Medulla oblongata (tissue), 1 donor: ENCODE data around the gene HS3ST4.

Experiments used
- DNase-seq: peaks from one replicate; pipeline ENCODE4 v3.0.0-alpha.2; 2015; ENCODE audit errors: extremely low spot score

Gene HS3ST4

GRCh38 chr16:25894093-25894492 is 202.3 kb downstream of the HS3ST4 start:
- DNase-seq, result no peak

- no peak for DNase-seq
Observed at GRCh38 chr16:25895380-25895779, 203.6 kb downstream of the HS3ST4 start.

GRCh38 chr16:25896411-25896810 is 204.7 kb downstream of the HS3ST4 start:
- DNase-seq, result no peak

DNA sequence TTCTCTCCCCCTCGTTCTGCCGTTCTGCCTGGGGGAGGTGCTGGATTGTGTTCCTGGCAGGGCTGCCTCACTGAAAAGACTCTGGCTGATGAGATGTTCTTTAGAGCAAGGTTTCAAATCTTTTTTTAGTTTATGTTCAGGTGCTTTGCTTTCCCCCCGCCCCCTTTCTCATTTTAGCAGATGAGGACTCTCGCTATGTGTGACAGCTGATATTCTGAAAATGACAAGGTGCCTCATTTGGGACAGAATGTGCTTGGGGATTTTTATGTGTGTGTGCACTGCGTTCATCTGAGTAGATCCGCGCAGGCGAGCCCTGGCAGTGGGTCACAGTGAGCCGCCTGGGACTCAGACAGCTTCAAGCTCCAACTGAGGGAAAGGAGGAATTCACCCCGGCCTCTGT is 205.9 kb downstream of the HS3ST4 start:
- no peak for DNase-seq

DNA sequence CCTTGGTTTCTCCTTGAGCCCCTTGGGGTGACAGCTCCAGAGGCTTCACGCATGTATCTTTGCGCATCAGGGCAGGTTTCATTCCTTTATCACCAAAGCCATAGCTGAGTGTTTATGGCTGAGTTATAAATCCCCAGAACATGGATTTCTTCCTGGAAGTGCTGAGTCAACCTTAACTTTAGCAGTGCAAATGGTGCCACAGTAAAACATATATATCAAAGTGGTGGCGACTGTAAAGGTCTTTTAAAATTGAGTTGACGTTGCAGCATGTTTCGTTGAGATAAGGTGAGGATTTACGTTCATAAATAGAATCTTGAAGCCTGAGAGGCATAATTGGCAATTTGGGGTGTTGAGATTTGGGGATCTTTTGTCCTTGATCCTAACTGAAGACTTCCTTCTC is 214.1 kb downstream of the HS3ST4 start:
- DNase-seq, result no peak

DNA sequence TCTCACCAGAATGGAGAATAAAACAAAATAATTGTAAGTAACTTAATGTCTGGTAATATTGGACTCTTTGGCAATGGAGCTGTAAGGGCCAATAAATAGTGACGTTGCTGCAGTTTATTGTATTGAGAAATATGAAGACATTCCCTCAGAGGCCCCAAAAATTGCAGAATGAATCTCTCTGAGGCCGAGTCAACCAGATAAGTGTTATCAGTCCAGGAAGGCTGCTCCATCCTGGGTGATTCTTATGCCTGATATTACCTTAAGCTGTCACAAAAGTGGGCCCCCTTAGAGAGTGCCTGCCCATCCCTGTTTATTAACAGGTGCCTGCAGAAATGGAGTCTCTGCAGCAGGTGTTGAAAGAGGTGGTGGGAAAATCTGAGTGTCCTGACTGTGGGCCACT is 219.2 kb downstream of the HS3ST4 start:
- no peak for DNase-seq

DNA sequence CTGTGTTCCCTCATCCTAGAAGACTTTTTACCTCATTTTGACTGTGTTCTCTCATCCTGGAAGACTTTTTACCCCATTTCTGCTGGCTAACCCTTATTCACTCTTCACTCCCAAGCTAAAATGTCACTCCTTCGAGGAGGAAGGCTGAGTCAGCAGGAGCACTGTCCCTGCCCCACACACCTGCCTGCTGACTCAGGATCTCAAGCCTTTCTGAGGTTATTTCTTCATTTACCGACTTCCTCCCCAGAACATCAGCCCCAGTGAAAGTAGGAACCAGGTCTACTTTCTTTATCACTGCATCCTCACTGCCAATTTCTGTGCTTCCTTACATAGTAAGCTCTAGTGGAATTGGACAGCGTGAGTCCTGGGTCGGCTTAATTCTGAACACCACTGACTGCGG is 220.6 kb downstream of the HS3ST4 start:
- DNase-seq, result peak; percentile 32

GRCh38 chr16:25914357-25914962 is 222.7 kb downstream of the HS3ST4 start:
- no peak for DNase-seq

DNA sequence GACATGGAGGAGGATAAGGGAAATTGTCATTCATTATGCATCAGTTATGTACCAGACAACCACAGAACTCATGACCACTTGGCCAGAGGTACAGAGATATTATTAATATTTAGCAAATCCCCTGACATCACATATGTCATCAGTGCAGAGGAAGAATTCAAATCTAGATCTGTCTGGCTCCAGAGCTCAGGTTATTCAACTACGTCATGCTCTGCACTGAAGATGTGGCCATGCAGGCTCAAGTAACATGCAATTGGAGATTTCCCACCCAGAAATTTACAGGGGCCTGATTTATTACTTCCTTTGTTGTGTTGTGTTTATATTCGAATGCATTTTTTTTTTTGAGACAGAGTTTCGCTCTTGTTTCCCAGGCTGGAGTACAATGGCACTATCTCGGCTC is 224.3 kb downstream of the HS3ST4 start:
- DNase-seq, result no peak

DNA sequence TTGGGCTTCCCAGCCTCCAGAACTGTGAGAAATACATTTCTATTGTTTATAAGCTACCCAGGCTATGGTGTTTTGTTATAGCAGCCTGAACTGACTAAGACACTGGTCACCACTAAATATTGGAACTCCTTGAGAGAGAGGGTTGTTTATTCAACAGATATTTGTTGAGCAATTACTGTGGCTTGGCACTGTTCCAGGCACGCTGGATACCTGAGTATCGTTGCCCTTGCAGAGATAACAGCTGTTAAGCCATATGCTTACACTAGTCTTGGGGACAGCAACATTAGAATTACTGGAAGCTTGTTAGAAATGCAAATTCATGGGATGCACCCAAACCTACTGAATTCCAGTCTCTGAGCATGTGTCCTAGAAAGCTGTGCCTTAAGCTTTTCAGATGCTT is 230.7 kb downstream of the HS3ST4 start:
- DNase-seq, result no peak

GRCh38 chr16:25925421-25925820 is 233.7 kb downstream of the HS3ST4 start:
- no peak for DNase-seq

GRCh38 chr16:25931473-25932035 is 239.8 kb downstream of the HS3ST4 start:
- no peak for DNase-seq

DNA sequence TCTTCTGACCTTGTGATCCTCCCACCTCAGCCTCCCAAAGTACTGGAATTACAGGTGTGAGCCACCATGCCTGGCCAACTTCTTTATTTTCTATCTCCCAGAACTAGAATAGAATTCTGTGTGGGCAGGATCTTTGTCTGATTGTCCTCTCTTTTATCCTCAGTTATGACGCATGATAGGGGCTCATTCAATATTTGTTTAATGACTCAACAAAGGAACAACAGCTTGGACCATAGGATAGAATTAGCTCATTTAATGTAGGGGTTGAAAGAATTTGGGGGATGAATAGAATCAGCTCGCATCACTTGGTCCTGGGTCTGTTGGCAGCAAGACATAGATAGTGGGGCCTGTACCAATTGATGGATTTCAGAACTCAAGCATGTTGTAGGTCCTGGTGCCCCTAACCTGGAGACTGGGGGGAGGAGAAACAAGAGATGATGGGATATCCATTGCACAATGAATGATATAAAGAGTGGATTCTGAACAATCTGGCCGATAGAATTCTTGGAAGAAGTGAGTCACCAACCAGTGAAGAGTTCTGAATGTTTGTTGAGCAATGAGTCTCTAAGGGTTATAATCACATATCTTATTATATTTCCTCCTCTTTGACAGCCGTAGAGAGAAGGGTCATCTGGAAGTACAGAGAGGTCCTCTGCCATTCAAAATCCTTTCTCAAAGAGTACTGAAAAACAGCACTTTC is 250.2 kb downstream of the HS3ST4 start:
- DNase-seq, result no peak

DNA sequence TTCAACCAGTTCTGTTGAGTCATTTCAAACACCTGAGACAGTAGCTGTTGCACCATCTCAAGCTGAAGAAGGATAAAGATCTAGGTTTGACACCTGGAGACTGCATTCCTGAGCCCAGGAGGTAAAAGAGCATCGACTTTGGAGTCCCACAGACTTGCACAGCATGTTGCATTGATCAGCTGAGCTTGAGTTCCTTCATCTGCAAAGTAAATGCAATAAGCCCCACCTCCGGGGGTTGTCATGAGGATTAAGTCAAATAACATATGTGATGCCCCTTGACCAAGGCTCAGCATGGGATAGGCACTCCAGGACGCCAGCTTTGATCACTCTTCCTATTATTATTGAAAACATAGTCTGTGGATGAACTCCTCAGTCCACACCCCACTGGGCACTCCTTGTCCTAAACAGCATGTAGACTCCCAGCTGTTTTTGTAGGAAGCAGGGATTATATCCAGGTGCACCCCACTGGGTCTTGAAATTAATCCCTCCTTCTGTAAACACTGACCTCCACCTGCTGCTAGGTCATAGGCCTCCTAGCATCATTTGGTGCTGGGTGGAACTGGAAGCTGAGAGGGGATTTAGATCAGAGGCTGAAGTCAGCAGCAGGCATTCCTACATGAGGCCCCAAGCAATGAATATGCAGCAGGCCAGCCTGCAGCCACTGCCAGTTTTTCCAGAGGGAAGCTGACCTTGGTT is 259.0 kb downstream of the HS3ST4 start:
- DNase-seq, result no peak

DNA sequence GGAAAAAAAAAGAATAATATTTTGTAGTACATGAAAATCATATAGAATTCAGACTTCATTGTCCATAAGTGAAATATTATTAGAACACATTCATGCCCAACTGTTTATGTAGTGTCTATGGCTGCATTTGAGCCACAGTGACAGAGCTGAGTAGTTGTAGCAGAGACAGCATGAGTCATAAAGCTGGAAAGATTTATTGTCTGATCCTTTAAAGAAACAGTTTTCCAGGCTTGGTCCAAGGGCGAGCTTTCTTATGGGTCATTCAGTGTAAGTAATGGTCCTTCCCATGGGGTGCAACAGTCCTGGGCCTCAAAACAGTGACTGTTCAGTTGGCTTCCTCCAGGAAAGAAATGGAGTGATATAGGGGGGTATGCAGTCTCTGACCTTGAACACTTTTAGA is 260.2 kb downstream of the HS3ST4 start:
- no peak for DNase-seq

DNA sequence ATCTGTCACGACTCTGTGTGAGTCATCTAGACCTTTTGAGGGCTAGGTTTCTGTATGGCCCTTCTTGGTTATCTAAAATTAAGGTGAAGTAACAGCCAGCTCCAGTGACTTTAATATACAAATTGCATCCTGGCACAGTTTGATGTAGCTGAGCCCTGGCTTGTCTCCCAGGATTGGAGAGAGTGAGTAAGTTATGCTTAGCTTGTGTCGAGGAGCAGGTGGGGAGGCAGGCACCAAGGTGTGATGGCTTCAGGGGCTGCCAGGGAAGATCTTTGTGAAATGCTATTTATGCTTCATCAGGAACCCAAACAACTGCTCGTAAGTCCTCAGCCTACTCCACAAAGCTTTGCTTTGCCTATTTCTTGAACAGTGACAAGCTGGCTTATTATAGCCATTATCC is 261.2 kb downstream of the HS3ST4 start:
- no peak for DNase-seq

- no peak for DNase-seq
Observed at GRCh38 chr16:25957707-25958106, 265.9 kb downstream of the HS3ST4 start.

GRCh38 chr16:25959221-25959620 is 267.5 kb downstream of the HS3ST4 start:
- DNase-seq, result no peak

DNA sequence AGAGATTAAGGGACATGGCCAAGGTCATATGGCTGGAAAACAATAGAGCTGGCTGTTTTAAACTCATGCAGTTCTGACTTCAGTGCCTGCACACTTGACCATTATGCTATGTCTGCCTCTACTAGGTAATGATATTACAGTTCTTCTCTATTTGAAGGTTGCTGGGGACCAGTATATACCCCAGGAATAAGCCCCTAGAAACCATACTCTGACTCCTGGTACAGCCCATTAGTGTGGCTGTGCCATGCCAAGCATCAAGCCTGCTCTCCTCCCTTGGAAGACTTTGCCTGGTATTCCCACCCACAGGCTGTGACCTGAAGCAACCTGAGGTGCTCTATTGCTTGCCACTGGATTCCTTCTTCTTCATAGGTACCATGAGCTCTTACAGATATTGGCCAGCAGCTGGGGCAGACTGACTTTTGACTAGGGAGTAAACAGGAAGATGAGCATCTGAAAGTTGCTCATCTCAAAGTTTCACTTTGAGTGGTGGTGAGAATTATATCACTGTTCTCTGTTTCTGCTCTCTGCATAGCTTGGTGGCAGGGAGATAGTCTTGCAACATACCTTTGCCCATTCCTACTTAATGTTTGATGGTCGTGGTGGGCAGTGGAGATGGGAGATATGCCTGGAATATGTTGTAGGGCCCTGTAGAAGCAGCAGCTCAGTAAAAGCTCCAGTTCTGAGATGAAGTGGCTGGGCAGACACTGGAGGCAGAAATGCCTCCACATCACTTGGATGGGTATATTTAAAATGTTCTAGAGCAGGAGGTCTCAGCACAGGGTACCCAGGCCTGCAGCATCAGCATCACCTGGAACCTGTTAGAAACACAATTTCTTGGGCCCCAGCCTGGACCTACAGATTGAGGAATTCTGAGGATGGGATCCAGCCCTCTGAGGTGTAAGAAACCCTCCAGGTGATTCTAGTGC is 274.7 kb downstream of the HS3ST4 start:
- peak; percentile 15 for DNase-seq

GRCh38 chr16:25977121-25977520 is 285.4 kb downstream of the HS3ST4 start:
- DNase-seq, result no peak

DNA sequence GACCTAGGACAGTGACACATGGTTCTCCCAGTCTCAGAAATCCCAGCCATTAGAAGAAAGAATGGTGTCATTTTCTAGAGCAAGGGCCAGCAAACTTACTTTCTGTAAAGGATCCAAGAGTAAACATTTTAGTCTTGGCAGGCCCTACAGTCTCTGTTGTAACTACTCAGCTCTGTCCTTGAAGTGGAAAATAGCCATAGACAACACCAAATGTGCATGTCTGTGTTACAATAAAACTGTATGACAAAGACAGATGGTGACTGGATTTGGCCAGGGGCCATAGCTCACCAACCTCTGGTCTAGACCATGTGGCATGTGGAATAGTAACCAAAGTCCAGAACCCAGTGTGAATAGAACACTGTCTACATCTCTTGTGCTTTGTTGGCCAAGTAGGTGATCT is 286.5 kb downstream of the HS3ST4 start:
- DNase-seq, result peak; percentile 3

DNA sequence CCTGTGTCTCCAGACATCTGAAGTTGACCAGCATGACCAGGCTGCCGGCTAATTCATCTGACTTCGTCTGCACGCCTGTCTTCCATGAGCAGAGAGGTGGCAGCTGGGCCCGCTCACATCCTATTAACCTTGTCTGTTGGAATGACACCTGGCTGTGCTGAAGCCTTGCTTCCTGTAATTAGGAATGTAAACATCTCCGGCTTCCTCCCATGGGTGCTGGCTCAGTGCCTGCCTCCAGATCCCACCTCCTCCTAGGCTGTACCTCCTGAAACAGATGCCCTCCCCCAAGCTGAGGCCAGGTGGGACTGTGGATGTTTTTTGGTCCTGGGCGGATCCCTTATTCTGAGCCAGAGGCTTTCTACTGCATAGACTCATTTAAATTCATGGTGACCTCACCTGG is 296.3 kb downstream of the HS3ST4 start:
- no peak for DNase-seq
